ENCODE results near the gene CD8B2. TPM values are rescaled to one million over a fixed set of nuclear protein-coding genes. Genes with fewer than 3 reads are reported as not detected.

The CD8B2 gene
- total RNA-seq, 1 donor = not detected

DNA sequence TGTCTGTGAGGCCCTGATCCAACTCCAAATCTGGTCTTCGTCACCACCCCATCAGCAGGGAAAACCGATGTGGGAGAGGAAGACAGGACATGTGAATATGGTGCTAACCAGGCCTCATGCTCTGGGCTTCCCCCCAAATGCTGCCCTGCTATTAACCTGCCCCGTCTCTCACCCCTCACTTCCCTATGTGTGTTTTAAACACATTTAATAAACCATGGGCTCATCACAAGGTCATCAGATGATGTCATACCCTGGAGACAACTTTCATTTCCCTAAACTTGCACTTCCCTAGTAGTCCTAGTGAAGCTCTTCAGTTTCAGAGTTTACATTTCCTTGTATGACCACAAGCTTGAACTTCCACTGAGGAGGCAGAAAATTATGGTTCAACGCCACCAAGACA lies 49.9 kb downstream of the CD8B2 start:
- no peak for DNase-seq (ENCODE audit: low read depth)
- no peak overlapping the region for H3K4me3 ChIP-seq (ENCODE audit: low read depth, low read length)
- TF ChIP-seq, protein P1, sequence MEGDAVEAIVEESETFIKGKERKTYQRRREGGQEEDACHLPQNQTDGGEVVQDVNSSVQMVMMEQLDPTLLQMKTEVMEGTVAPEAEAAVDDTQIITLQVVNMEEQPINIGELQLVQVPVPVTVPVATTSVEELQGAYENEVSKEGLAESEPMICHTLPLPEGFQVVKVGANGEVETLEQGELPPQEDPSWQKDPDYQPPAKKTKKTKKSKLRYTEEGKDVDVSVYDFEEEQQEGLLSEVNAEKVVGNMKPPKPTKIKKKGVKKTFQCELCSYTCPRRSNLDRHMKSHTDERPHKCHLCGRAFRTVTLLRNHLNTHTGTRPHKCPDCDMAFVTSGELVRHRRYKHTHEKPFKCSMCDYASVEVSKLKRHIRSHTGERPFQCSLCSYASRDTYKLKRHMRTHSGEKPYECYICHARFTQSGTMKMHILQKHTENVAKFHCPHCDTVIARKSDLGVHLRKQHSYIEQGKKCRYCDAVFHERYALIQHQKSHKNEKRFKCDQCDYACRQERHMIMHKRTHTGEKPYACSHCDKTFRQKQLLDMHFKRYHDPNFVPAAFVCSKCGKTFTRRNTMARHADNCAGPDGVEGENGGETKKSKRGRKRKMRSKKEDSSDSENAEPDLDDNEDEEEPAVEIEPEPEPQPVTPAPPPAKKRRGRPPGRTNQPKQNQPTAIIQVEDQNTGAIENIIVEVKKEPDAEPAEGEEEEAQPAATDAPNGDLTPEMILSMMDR (IDR thresholded peaks at IDR 0.05; ENCODE audit: insufficient read depth, low read length) = no peak

- no peak overlapping the region for H3K4me3 ChIP-seq (ENCODE audit: low read depth, low read length)
- no peak for DNase-seq (ENCODE audit: low read depth)
- TF ChIP-seq, protein P1 (IDR thresholded peaks at IDR 0.05; ENCODE audit: insufficient read depth, low read length) = no peak
Observed at GRCh38 chr2:106537791-106538191, 50.6 kb downstream of the CD8B2 start.

- no peak overlapping the region for H3K4me3 ChIP-seq (ENCODE audit: low read depth, low read length)
- TF ChIP-seq, protein P1 (IDR thresholded peaks at IDR 0.05; ENCODE audit: insufficient read depth, low read length) = no peak
- no peak for DNase-seq (ENCODE audit: low read depth)
Observed at GRCh38 chr2:106540886-106541285, 53.7 kb downstream of the CD8B2 start.

DNA sequence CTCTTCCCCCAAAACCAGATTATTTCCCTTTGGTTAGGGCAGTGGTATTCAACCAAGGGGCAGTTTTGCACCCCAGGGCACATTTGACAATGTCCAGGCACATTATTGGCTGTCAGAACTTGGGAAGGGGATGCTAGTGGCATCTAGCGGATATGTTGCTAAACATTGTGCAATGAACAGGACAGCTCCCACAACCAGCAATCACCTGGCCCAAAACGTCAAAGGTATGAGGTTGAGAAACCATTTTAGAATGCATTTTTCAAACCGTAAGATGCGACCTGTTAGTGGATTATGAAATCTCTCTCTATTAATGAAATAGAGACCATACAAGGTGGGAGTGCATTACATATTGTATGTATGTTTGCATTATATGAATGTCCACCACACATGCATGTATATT lies 54.2 kb downstream of the CD8B2 start:
- TF ChIP-seq, protein P1 (IDR thresholded peaks at IDR 0.05; ENCODE audit: insufficient read depth, low read length) = no peak
- no peak for DNase-seq (ENCODE audit: low read depth)
- H3K4me3 ChIP-seq (ENCODE audit: low read depth, low read length) = no peak overlapping the region

GRCh38 chr2:106542746-106543359 lies 55.7 kb downstream of the CD8B2 start:
- peak overlapping the region; percentile 9 for H3K4me3 ChIP-seq (ENCODE audit: low read depth, low read length)
- DNase-seq (ENCODE audit: low read depth) = peak; percentile 47

GRCh38 chr2:106545007-106545406 lies 57.8 kb downstream of the CD8B2 start:
- H3K4me3 ChIP-seq (ENCODE audit: low read depth, low read length) = no peak overlapping the region

More at GRCh38 chr2:106542746-106543359, 55.7 kb downstream of the CD8B2 start:
- TF ChIP-seq, protein P1 (IDR thresholded peaks at IDR 0.05; ENCODE audit: insufficient read depth, low read length) = peak; percentile 92

More at GRCh38 chr2:106545007-106545406, 57.8 kb downstream of the CD8B2 start:
- TF ChIP-seq, protein P1 (IDR thresholded peaks at IDR 0.05; ENCODE audit: insufficient read depth, low read length) = no peak
- DNase-seq (ENCODE audit: low read depth) = no peak

Measured in fibroblast of the aortic adventitia (primary cell).